Daoy (cell line): ENCODE measurements around the gene SHE. TPM values are rescaled to one million over a fixed set of nuclear protein-coding genes. Genes with fewer than 3 reads are reported as not detected.
A peak's percentile ranks its signal among the peaks of the same experiment; 100 is the strongest.
"Not testable (repeated sequence)": the region's sequence is repeated elsewhere in the genome, so short reads cannot be mapped to it uniquely, and the experiment has no call there.

Source experiments
- DNase-seq: peaks from one replicate; pipeline ENCODE4 v3.0.0-alpha.2; 2015; ENCODE audit warnings: low read depth
- total RNA-seq: library from RNA; depleted of rRNA; stranded (reverse); fragments of >200 nt; shearing (Covaris generic); gene quantifications from 2 replicates; pipeline ENCODE4 v1.2.3, GENCODE V29; 2014; rRNA removed

The SHE gene
- 0.06 and 0.11 TPM in 2 replicates for total RNA-seq

DNA sequence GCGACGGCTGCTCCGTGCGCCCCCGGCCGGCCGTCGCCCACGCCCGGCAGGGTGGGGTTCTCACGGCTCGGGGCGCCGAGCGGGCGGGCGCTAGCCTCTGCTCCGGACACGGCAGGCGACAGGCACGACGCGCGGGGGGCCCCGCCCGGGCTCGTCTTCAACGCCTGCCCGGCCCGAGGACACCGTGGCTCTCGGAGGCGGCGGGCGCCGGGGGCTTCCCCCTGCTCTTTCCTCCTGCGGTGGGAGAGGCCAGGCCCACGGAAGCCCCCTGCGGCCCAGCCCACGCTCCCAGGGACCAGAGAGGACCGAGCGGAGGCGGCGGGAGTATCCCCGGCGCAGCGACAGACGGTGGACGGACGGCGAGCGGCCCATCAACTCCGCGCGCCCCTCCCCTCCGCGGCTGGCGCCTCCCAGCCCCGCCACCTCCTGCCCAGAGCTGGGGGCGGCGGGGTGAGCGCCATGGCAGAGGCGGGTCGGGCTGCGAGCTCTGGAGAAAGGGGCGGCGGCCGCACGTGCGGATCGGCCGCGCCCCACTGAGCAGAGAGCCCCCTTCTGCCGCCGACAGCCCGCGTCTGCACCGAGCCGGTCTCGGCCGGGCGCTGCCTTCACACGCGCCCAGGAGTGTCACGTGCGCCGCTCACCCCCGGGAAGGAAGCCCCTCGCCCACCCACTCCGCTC lies at the start of gene SHE, which contains the start of gene TDRD10:
Gene SHE (minus strand): TSS at position 347 of the 678 bp plus-strand sequence. CDS start 386 bp downstream, outside the sequence.
Gene TDRD10 (plus strand): TSS at position 154 of the 678 bp plus-strand sequence. CDS start 4,685 bp downstream, outside the sequence.
- DNase-seq: no peak

DNA sequence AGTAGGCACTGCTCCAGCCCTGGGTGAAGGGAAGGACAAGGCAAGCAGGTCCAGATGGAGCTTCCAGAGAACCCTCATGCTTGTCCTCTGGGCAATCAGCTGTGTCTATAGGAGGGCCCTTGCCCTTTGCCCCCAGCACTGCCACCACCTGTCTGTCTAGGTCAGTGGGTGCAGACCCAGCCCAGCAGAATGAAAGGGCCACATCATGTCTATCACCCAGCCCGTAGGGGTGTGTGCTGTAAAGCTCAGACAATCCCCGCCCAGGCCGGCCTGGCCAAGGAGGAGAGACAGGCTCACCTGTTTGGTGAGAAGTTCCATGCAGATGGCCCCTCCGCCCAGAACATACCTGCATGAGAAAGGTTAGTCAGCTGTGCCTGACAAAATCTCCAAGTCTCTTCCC lies 49.3 kb upstream of the SHE start:
- DNase-seq: no peak

- no peak for DNase-seq
Measured at GRCh38 chr1:154550657-154551056, 48.4 kb upstream of the SHE start.

DNA sequence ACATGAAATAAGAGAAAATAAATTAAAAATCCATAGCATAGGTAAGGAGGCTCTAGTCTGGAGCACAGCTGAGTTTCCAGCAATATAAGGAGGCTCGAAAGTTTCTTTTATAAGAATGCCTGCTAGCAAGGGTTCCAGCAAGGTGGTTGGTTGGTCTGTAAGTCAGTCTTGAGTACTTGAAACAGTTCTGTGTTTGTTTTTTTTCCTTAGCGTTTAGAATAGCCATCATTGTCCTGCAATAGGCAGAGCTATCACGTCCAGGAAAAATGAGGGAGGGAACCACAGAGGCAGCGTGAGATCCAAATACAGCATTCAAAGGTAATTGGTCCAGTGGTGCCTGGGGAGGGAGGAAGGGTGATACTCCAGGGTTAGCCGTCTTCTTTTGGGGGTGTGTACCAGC lies 47.9 kb upstream of the SHE start:
- no peak for DNase-seq

DNA sequence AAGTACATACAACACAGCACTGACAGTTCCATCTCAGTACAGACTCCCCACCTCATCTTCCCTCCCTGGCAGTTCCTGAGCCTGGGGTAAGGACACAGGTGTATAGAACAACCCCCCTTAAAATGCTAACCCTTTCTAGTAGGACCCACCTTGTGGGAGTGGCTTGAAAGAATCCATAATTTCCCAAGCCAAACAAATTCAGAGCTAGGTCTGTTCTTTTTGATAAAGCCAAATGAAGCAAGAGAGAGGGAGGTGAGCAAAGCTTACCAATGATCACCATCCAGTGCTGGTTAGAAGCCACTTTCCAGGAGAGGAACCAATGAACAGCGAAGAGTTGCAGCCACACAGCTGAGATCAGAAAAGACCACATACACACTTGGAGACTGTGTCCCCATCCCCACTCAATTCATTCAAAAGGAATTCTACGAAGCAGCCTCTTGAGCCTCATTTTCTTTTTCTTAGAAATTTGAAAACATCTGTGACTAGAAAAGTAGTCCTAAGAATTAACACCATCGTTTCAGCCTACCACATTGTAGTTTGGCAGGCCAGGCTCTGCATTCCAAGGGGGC lies 47.1 kb upstream of the SHE start:
- no peak for DNase-seq

- no peak for DNase-seq
Measured at GRCh38 chr1:154548028-154548427, 45.8 kb upstream of the SHE start.

- no peak for DNase-seq
Measured at GRCh38 chr1:154547105-154547732, 45.0 kb upstream of the SHE start.

- peak; percentile 76 for DNase-seq
Measured at GRCh38 chr1:154546264-154547063, 44.3 kb upstream of the SHE start.

- no peak for DNase-seq
Measured at GRCh38 chr1:154541231-154541630, 39.0 kb upstream of the SHE start.

DNA sequence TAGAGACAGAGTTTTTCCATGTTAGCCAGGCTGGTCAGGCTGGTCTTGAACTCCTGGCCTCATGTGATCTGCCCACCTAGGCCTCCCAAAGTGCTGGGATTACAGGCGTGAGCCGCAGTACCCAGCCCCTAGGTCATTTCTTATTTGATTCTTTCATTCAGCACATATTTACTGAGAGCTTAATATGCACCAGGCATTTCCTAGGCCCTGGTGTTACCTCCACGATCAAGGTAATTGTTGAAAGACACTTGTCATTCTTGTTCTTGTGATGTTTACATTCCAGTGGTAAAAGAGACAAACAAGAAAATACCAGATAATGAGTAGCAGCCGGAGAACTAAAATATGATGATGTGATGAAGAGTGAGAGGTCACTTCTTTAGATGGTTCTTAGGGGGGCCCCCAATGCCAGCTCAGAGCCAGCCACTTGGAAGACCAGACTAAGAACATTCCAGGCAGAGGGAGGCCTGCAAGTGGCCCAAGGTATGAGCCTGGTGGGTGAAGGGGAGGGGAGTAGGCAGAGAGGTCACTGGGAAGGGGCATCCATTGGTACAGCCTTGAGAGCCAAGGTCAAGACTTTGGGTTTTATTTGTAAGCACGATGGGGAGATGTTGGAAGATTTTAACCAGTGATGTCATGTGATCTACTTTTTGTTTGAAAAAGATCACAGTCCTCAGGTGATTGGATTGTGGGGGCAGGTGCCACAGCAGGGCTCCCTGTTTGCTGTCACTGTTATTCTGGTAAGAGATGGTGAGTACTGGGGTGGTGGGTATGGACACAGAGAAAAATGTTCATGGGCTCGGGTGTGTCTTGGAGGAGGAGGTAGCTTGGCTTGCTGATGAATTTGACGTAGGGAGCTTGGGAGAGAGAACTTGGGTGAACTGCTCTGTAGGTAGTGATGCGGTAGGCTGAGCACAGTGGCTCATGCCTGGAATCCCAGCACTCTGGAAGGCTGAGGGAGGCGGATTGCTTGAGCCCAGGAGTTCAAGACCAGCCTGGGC lies 37.6 kb upstream of the SHE start:
- DNase-seq: no peak

DNA sequence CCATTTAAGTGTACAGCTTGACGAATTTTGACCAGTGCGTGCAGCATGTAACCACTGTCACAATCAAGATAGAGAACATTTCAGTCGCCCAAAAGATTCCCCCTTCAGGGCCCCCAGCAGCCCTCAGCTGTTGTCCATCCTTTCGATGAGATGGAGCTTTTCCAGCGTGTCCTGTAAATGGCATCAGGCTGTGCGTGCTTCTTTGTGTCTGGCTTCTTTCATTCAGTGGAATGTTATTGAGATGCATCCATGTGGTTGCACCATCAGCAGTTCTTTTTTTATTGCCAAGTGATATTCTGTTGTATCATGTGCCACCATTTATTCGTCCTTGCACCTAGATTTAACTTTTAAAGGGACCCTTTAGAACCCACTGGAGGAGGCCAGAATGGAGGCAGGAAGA lies 34.4 kb upstream of the SHE start:
- no peak for DNase-seq

- peak; percentile 43 for DNase-seq
Measured at GRCh38 chr1:154533952-154534844, 32.0 kb upstream of the SHE start.

DNA sequence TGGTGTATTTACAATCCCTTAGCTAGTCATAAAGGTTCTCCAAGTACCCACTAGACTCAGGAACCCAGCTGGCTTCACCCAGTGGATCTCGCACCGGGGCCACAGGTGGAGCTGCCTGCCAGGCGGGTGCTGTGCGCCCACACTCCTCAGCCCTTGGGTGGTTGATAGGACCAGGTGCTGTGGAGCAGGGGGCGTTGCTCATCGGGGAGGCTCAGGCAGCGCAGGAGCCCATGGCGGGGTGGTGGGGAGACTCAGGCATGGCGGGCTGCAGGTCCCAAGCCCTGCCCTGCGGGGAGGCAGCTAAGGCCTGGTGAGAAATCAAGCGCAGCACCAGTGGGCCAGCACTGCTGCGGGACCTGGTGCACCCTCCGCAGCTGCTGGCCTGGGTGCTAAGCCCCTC lies 29.7 kb upstream of the SHE start:
- not testable (repeated sequence) for DNase-seq

DNA sequence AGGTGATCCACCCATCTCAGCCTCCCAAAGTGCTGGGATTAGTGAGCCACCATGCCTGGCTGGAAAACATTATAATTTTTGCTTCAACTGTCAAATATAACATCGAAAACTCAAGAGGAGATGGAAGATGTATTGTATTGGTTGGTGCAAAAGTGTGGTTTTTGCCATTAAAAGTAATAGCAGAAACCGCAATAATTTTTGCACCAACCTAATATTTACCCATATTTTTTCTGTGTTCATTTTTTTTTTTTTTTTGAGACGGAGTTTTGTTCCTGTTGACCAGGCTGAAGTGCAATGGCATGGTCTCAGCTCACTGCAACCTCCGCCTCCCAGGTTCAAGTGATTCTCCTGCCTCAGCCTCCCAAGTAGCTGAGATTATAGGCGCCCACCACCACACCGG lies 27.1 kb upstream of the SHE start:
- DNase-seq: no peak

DNA sequence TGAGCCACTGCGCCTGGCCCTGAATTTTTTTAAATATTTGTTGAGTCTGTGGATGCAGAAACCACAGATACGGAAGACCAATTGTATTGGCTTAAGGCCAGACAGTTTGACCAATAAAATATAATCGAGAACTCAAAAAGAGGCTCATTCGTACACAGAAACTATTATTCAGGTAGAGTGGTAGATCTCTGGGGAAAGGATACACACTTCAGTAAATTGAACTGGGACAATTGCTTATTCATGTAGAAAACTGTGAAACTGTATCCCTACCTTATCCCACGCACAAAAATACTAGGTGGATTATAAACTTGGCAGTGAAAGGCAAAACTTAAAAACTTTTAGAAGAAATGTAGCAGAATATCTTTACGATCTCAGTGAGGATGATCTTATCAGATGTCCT lies 25.0 kb upstream of the SHE start:
- no peak for DNase-seq

- DNase-seq: no peak
Measured at GRCh38 chr1:154524881-154525280, 22.7 kb upstream of the SHE start.

DNA sequence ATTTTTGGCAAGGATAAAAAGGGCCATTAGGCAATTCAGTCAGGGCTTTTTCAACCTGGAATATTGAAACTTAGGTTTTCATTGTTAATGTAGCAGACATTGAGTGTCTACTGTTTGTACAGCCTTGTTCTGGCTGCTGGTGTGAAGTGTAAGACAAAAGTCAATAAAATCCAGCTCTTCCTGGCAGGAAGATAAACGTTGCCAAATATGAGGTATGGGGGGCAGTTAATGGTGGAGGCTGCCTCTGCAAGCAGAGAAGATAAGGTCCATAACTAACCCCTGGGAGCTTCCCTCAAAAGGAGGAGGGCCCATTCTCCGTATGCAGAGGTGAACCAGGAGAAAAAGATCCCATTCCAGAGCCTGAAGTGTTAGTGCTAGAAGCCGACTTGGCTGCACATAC lies 19.5 kb upstream of the SHE start:
- no peak for DNase-seq

- peak; percentile 57 for DNase-seq
Measured at GRCh38 chr1:154520333-154520732, 18.1 kb upstream of the SHE start.

DNA sequence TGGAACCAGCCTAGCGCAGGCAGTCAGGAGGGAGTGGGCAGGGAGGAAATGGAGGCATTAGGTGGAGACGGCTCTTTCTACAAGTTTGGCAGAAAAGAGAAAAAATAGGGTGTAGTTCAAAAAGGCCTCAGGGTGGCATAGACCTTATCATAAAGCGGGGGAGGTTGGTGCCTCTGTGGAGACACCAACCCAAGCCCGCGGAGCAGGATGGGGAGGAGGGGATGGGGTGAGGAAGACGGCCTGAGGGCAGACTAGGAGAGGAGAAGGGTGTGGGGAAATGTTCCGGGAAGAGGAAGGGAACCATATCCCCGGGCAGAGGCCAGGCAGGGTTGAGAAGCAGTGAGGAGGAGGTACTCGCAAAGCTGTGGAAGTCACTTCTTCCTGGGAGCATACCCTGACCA lies 17.4 kb upstream of the SHE start:
- no peak for DNase-seq

DNA sequence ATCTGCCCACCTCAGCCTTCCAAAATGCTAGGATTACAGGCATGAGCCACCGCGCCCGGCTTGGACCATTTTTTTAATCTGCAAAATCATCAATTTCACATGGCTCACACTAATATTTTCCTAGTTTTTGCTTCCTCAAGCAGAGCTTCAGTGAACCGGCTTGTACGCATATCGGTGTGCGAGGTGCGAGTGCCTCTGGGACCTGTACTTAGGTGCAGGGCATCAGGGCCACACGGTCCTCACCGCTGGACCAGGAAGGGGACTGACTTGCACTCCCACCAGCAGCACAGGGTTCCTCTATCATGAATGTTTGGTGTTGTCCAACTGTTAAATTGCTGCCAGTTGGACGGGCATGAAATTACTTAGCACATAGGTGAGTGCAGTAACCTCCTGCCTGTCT lies 15.4 kb upstream of the SHE start:
- no peak for DNase-seq
